Prostate gland (tissue), 2 donors: ENCODE results near the gene RPL18.
A peak's percentile ranks its signal among the peaks of the same experiment; 100 is the strongest.

ENCODE experiments used
- CTCF ChIP-seq, 4 experiments: fragments of 200-600 bp in 2 of 4; fragments of 450-650 bp in 2 of 4; sonication (generic) in 2 of 4; IDR thresholded peaks; 1 replicate in 3 of 4; 2 replicates in 1 of 4; pipeline ENCODE4 v1.5.1; 2016 to 2019; ENCODE audit warnings: antibody characterized with exemption in 4 of 4, mild to moderate bottlenecking in 2 of 4, moderate library complexity in 2 of 4
- POLR2A ChIP-seq: fragments of 450-650 bp; IDR thresholded peaks from one replicate; pipeline ENCODE4 v1.6.1; 2016; ENCODE audit warnings: antibody characterized with exemption, mild to moderate bottlenecking
- POLR2AphosphoS5 ChIP-seq: sonication (generic); formaldehyde crosslinking; IDR thresholded peaks from one replicate; pipeline ENCODE4 v1.6.1; 2017; ENCODE audit warnings: antibody characterized with exemption

- TF ChIP-seq POLR2AphosphoS5 (no peak), CTCF (IDR thresholded peaks at IDR 0.05) (peak in 2 of 4 experiments; percentile 38 to 43), POLR2A (no peak)
These were observed 10.1 kb downstream of the RPL18 start for GRCh38 chr19:48608798-48609263.
